Measurements from ENCODE around the gene DOLPP1.
"Not testable (repeated sequence)": the region's sequence is repeated elsewhere in the genome, so short reads cannot be mapped to it uniquely, and the experiment has no call there.

Gene DOLPP1

DNA sequence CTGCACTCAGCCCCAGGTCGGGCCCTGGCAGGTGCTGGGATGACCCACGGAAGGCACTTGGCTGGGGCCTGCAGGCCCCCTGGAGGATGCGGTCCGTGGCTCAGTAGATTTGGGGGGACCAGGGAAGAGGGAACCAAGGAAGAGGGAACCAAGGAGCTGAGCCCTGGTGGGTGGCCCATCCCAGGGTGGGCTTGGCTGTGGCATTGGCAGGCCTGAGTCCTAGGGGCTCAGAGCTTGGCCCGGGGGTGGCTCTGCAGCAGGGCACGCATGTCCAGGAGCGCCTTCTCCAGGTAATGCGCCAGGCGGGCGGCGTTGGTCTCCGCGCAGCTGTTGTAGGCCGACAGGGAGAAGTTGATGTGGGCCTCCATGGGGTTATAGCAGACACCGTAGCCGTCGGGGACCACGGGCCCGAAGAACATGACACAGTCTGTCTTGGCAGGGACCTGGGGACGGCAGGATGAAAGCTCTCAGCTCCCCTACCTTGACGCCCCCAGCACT, 14.3 kb downstream of the DOLPP1 start:
- DNase-seq = no peak

DNA sequence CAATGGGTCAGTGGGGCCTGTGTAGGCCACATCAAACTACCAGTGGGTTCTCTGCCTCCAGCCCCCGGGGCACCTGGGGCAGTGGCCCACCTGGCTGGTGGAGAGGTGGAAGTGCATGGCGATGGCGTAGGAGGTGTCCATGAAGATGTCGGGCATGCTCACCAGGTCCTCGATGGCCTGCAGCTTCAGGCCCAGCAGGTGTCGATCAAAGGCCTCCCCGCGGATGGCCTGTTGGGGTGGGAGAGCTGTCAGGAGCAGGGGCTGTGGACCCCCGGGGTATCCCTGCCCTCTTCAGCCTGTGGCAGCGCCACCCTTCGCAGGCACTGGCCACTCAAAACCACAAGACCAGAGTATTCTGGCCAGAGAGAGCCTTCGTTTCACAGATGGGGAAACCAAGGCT, 15.0 kb downstream of the DOLPP1 start:
- DNase-seq = no peak

DNA sequence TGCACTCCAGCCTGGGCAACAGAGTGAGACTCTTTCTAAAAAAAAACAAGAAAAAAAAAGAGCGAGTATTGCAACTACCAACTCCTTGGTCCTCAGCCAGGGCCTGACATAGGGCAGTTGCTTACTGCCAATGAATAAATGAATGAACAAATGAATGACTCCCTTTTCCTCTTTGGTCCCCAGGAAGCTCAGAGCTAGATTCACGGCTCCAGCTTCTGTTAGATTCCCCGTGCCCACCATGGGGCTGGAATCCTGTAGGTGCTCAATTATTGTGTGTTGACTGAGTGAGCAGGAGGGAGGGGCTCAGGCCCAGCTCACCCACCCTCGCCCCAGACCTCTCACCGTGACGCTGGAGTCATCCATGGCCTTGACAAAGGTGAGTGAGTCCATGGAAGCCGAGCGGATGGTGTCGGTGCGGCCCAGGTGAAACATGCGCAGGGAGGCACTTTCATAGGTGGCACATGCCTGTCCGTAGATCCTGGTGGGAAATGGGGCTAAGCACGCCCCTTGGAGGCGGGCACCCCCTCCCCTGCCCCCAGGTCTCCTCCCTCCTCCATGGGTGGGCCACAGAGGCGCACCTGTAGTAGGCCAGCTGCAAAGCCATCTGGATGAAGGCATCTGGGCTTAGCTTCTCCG, 16.9 kb downstream of the DOLPP1 start:
- DNase-seq = no peak

DNA sequence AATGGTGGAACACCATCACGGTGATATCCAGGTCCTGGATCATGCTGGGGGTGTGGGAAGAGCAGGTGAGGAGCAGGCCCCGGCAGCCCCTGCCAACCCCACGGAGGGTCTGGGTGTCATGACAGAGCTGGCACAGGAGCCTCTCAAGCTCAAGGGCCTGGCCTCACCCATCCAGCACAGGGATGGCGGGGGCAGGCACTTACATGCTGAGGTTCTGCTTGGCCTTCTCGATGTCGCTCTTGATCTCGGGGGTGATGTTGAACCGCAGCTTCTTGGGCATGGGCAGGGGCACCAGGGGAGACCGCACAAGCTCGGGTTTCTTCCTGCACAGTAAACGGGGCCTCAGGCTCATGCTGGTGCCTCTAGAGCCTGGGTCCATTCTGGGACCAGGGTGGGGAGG, 17.4 kb downstream of the DOLPP1 start:
- DNase-seq = no peak

DNA sequence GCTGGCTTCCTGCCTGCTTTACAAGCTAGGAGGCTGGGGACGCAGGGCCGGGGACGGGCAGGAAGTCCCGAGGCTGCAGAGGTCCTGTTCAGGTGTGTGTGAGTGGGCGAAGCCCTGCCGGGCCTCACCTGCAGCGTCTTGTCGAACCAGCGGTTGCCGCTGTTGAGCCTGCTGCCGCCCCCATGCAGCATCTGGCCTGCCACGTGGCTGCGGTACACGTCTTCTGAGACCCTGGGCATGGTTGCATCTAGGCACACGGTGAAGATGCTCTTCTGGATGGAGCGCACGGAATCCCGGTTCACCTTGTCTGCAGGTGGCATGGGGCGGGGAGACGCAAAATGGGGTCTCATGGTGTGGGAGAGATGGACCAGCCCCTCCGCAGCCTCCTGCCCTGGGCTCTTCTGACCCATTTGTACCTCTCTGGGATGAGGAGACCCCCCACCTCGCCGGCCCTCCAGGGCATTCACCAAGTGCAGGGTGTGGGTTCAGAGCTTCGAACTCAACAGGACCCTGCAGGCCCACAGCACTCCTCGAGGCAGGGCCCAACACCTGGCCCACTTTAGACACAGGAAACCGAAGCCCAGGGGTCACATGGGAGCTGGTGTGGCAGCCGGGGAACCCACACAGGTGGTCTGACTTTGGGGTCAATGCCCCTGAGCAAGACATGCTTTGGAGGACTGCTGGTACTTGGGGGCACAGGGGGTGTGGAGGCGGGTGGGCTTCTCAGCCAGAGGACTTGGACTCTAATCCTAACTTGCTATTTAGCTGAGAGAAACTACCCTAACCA, 19.7 kb downstream of the DOLPP1 start:
- DNase-seq = no peak

DNA sequence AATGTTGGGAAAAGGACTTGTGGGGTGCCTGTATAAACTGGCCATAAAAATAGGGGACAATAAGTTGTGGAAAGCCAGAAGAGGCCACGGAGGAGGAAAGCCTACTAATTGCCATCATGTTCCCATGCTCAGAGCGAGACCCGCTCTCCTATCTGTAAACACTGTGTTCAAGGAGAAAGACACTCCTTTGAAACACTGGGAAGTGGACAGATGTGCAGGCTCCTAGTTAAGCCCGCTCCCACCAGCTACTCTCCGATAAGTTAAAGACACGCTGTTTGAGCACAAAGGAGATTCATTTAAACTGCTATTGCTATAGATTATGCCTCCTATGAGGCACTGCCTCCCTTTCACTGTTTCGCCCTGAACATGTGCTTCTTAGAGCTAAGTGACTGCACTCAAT, 20.4 kb downstream of the DOLPP1 start:
- no peak for DNase-seq

DNA sequence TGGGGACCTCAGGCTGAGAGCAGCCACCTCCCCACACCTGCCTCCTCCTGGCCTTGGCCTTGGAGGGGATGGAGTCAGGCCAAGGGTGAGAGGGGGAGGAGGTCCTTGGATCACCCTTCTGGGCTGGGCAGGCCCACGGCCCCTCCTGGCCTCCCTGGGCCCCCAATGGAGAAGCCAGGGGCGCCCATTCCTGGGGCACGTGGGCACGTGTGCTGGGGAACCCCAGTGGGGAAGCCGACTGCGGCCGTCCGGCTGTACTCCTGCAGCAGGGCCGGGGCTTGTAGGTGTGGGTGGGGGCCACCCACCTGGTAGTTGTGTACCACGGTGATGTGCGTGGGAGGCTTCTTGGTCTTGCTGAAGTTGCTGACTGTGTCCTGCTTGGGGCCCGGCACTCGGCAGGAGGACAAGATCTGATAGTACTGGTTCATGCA, 21.2 kb downstream of the DOLPP1 start:
- DNase-seq = no peak

DNA sequence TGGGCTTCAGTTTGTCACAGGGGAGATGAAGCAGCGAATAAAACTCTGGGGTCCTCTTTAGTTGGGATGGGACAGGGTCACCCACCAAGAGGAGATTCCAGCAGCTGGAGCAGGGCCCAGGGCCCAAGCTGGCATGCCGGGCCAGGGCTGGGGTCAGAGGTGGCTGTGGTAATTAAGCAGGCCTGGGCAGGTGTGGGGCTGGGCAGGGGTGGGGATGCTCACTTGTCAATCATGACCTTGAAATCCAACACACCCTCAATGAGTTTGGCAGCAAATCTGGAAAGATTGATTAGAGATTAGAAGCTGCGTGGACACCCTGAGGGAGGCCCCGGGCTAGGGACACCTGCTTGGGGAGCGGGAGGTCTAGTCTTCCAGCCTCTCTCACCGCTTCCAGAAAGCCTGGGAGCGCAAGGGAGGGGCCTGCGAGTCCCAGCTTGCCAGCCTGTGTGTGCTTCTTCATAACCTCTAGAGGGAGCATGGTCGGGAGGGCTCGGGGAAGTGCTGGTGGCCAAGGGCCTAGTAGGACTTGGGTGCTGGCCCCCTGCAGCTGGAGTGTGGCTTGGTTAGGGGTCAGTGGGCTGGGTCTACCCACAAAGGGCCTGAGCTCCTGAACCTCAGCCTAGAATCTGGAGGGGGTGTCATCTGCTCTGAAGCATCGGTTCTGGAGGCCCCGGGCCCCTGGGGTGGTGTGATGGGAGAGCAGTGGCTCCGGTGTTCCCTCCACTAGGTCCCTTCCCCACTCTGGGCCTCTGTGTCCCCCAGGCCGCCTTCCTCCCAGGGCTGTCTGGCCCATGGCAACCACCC, 22.1 kb downstream of the DOLPP1 start:
- DNase-seq = no peak

DNA sequence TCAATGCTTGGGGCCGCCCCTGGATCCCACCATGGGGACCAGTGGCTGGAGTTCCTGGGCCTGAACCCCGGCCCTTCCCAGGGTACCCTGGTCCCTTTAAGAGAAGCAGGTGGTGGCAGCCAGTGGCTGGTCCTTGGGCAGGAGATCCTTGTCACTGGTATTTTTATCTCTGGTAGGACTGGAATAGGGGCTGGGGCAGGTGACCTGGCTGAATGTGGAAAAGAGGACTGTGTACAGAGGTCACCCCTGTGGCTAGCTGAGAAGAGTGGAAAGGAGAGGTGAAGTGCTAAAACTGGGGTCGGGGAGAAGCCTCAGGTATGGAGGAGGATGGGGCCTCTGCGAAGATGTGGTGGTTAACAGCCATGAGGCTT, 22.7 kb downstream of the DOLPP1 start:
- DNase-seq = no peak

DNA sequence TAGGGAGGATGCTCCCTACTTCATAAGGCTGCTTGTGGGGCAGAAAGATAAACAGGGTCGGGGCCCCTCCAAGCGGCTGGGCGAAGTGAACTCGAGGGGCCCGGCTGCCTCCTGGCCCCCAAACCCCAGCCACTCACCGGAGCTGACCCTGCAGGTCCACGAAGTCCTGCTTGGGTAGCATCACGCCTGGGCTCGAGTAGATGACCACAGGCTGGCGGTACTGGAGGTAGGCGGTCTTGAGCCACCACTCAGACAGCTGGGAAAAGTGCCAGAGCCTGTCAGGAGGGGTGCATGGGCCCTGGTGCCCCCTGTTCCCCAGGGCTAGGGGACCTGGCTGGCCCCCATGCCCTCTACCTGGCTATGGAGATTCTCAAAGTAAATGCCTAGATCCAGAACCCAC, 23.1 kb downstream of the DOLPP1 start:
- DNase-seq = no peak

DNA sequence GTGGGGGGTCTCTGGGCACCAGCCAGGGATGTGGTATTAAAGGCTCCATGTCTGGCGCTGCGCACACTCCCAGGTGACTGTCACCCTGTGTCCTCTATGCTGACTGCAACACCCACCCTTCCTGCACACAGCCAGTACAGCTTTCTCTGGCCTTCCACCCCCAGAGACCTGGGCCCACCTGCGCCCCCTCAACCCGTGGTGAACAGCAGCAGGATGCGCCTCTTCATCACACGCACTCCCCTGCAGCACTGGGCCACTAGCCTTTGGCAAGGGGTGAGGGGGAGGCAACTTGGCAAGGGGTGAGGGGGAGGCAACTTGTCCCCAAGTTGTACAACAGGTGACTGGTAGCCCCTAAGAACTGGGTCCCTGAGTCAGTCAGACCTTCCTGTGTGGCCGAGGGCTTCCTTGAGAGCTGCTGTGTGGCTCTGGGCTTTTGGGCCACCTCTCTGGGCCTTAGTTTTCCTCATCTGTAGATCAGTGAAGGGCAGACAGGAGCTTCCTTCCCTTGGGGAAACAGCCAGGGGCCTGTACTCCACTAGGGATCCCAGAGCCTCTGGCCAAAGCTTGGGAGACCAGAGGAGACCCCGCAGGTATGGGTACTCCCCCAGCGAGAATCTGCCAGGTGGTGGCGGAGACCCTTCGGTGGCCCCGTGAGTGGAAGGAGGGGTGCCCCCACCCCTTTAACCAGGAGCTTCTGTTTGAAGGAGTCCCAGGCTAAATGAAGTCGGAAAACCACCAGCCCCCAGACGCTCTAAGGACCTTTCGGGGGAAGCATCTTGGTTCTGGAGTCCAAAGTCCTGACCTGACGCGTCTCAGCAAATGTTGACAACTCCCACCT, 25.2 kb downstream of the DOLPP1 start:
- DNase-seq = no peak

DNA sequence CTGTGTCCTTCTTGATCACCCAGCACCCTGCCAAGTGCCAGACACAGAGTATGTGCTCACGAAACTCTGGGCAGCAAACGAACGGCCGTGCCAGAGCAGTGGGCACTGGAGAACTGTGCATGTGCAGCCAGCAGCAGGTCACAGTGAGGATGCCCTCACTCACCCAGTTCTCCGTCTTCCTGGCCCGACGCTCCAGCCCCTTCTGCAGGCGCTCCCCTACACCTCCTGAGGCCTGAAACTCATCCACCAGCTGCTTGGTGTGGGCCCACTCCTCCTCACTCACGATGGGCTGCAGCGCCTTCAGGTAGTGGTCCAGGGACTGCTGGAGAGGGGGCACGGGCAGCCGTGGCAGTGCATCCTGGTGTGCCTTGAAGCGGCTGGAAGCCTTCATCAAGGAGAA, 26.7 kb downstream of the DOLPP1 start:
- no peak for DNase-seq

DNA sequence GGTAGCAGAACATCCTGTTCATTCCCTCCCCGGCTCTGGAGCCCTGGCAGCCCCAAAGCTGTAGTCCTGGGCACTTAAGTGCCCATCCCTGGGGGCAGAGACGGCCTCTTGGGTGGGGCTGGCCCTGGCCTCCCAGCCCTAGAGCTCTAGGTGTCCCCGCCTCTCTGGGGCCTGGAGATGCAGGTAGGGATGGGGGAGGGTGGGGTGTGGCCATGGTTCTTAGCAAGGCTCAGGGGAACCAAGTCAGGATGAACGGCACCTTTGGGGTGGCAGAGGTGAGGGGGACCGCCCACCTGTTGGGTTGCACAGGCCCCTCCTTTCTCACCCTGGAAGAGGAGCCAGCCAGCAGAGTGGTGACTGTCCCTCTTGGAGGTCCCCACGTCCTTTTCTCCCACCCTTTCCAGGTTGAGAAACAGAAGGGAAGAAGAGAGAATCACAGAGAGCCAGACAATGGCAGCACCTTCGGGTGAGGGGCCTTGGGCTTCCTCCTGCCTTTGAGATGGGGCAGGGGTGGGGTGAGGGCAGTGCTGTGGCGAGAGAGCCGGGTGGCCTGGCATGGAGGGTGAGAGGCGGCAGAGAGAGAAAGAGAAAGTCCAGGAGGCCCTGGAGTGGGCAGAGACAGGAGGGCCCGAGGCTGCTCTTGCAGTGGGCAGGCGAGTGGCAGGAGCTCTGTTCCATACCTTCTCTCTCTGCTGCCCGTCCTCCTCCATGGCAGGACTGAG, 27.3 kb downstream of the DOLPP1 start:
- no peak for DNase-seq

DNA sequence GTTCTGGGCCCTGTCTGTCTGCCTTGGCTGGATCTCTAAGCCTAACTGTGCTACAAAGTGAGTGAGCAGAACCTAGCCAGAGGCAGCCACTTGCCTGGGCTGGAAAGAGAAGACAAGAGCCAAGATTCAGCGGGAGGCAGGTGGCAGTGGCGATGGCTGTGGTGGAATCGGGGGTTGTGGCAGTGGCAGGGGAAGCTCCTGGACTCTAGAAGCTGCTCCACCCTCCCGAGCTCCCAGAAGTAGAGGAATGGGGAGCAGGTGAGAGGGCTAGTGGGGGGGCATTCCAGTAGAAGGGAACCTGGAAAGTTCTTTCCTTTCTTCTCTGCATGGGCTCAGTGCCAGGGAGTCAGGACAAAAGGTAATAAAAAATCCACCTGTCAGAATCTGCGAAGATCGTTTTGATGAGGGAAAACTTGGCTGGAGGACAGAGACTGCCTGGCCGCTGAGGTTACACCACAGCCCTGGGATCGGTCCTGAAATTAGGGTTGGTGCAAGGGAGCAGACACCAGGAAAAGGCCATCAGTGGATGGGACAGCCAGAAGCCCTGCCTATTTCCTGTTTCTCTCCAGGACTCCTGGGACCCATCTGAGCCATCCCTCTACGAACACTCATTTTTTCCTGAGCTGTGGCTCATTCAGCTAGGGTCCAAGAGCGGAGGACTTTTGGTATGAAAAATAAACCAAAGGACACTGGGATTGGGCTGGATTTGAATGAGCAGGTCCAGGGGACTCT, 28.1 kb downstream of the DOLPP1 start:
- no peak for DNase-seq

DNA sequence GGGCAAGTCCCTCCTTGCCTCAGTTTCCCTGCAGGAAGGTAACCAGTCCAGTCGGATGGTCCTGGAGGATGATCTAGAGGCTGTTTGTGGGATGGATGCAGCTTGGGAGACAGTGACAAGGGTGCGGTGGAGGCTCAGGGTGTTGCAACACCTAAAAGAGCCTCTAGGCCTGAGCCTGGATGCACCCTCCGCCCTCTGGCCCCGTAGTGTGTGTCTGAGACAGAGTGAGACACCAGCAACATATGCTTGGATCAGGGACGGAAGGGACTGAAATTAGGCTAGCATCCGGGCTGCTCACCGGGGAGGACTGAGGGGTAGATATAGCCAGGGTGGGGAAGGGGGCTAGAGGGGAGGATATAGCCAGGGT, 28.6 kb downstream of the DOLPP1 start:
- DNase-seq = no peak

DNA sequence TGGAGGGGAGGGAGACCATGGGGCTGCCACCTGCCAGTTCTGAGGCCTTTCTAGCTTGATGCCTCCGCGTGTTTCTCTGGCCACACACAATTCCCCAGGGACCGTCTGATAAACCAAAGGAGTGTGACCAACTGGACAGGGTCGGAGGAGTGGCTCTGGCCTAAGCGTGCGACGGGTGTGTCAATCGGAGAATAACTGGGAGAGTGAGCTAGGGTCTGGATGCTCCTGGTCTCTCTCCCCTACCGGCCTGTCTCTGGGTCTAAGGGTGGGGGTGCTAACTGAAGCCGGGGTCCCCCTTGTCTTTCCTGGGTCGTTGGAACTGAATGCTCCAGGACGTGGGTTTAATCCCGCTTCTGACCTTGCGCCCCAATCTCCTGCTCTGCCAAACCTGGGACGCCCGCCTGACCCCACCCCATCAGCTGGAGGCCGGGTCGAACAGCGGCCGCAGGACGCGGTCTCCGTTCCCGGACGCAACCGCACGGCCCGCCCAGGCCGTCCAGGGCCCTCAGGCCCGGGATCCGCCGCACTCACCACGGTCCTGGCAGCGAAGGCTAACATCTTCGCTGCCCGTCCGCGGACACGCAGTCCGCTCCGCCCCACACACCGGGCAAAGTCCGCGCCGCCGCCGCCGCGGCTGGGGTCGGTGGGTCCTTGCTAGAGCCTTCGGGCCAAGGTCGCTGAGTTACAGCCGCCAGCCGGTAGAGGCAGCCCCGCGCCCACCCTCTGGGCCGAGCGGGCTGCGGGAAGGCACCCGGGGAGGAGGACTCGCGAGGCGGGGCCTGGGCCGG, 29.2 kb downstream of the DOLPP1 start:
- DNase-seq = no peak

DNA sequence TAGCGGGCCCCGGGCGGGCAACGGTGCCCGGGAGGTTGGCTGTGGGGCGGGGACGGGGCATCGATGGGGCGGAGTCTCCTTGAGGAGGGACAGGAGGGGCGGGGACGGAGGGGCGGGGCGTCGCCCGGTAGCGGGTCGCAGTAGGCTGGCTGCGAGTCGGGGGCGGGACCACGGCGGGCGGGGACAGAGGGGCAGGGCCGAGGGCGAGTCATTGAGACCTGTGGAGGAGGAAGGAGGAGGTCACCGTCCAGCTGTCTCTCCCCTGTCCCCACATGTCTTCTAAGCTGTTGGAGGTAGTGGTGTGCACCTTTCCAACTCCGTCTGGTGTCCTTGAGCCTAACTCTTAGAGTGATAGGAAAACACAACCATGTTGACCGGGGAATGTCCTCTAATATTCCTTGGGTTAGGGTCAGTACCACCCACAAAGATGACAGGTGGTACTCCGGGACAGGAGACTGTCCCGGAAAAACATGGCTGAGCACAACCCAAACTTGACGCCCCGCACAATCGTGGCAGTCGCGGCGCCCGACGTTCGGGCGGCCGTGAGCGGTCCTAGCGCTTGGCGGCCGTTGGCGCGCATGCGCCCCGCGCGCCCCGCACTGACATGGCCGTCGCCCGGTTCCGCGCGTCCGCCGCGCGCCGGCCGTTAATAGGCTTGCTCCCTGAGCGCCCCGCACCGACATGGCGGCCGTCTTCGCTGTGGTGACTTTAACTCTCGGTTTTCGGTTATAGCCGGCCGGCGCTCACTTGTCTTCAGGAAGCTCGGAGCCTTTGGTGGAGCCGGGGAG, 30.0 kb downstream of the DOLPP1 start, which contains the start of the genes CRAT and PTPA:
Gene CRAT, minus strand, starts transcription at position 54 of the 788 bp plus-strand sequence. CDS start 284 bp downstream, outside the sequence.
Gene PTPA, plus strand, starts transcription at position 676 of the 788 bp plus-strand sequence. CDS start 186 bp downstream, outside the sequence.
- DNase-seq = peak; percentile 90

DNA sequence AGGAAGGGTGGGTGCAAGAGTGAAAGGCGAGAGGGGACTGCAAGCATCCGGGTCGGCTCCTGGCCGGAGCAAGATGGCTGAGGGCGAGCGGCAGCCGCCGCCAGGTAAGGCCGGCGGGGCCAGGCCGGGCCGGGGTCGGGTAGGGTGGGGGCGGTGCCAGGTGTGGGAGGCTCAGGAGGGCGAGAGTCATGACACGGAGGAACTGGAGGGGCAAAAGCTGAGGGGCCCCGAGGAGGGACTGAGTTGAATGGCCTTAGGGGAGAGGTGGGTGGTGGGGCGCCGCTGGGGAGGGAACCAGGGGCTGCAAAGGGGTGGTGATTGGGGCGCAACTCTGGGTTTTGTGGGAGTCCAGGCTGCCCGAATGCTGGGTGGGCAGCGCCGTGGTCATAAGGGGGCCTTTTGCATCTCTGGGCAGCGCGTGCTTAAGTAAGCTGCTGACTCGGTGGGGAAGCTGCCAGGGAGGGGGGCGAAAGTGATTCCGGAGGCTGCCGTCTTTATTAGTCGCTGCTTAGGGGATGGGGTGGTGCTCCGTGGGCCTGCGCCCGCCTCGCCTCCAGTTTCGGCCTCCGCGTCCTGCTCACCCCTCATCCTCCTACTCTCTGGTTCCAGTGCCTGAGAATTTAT, 30.7 kb downstream of the DOLPP1 start:
- DNase-seq = no peak

DNA sequence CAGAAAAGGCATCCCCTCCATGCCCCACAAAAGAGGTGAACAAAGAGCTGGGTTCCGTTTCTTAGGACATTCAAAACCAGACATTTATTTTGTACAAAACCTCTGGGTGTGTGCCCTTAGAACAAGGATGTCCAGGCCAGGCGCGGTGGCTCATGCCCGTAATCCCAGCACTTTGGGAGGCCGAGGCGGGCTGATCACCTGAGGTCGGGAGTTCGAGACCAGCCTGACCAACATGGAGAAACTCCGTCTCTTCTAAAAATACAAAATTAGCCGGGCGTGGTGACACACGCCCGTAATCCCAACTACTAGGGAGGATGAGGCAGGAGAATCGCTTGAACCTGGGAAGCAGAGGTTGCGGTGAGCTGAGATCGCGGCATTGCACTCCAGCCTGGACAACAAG, 31.6 kb downstream of the DOLPP1 start:
- not testable (repeated sequence) for DNase-seq
